ENCODE data around the gene CHD2. TPM values are rescaled to one million over a fixed set of nuclear protein-coding genes. Genes with fewer than 3 reads are reported as not detected.

The CHD2 gene
- total RNA-seq, 4 donors from 2014 or later: 109 to 370 (median 161) TPM

- no peaks in the 10 kb centered on the region for H3K27me3 ChIP-seq
- DNase-seq: no peak
- H3K4me3 ChIP-seq: peak overlapping the region in 1 of 4 donors; percentile 7
- H3K27ac ChIP-seq: peak overlapping the region in 1 of 4 donors; percentile 82
- no peaks in the 10 kb centered on the region for H3K9me3 ChIP-seq
- H3K4me1 ChIP-seq: peaks cover 0 to 12% (median 0%) of the 10 kb centered on the region in 4 donors
- no peak for TF ChIP-seq CTCF (IDR thresholded peaks at IDR 0.05)
- TF ChIP-seq POLR2A (IDR thresholded peaks at IDR 0.05): no peak
- H3K36me3 ChIP-seq: no peaks in the 10 kb centered on the region
Observed at GRCh38 chr15:93066224-93066681, 166.1 kb downstream of the CHD2 start.

- TF ChIP-seq CTCF (IDR thresholded peaks at IDR 0.05) (no peak), POLR2A (IDR thresholded peaks at IDR 0.05) (no peak)
- Histone ChIP-seq H3K27me3 (no peaks in the 10 kb centered on the region), H3K4me1 (peaks cover 0 to 8% (median 0%) of the 10 kb centered on the region in 4 donors), H3K9me3 (no peaks in the 10 kb centered on the region), H3K36me3 (no peaks in the 10 kb centered on the region), H3K27ac (peak overlapping the region in 2 of 4 donors; percentile 17 to 82), H3K4me3 (no peak overlapping the region)
- DNase-seq: no peak
Observed at GRCh38 chr15:93066834-93067648, 166.9 kb downstream of the CHD2 start.

- peak overlapping the region in 2 of 4 donors; percentile 17 to 82 for H3K27ac ChIP-seq
- no peak overlapping the region for H3K4me3 ChIP-seq
- no peak for TF ChIP-seq CTCF (IDR thresholded peaks at IDR 0.05)
- TF ChIP-seq POLR2A (IDR thresholded peaks at IDR 0.05): no peak
- DNase-seq: no peak
- H3K4me1 ChIP-seq: peaks cover 0 to 8% (median 0%) of the 10 kb centered on the region in 4 donors
- no peaks in the 10 kb centered on the region for H3K9me3 ChIP-seq
- no peaks in the 10 kb centered on the region for H3K36me3 ChIP-seq
- no peaks in the 10 kb centered on the region for H3K27me3 ChIP-seq
Observed at GRCh38 chr15:93067649-93068085, 167.5 kb downstream of the CHD2 start.

- Histone ChIP-seq H3K4me3 (peak overlapping the region in 1 of 4 donors; percentile 58), H3K9me3 (no peaks in the 10 kb centered on the region), H3K4me1 (peaks cover 0 to 12% (median 0%) of the 10 kb centered on the region in 4 donors), H3K27ac (peak overlapping the region in 1 of 4 donors; percentile 82), H3K36me3 (no peaks in the 10 kb centered on the region), H3K27me3 (peaks cover 0 to 7% of the 10 kb centered on the region in 2 donors)
- no peak for TF ChIP-seq CTCF (IDR thresholded peaks at IDR 0.05)
- TF ChIP-seq POLR2A (IDR thresholded peaks at IDR 0.05): no peak
- no peak for DNase-seq
Observed at GRCh38 chr15:93068581-93069199, 168.6 kb downstream of the CHD2 start.

- DNase-seq: no peak
- Histone ChIP-seq H3K27me3 (peaks cover 0 to 7% of the 10 kb centered on the region in 2 donors), H3K36me3 (no peaks in the 10 kb centered on the region), H3K4me1 (peaks cover 0 to 10% (median 0%) of the 10 kb centered on the region in 4 donors), H3K9me3 (no peaks in the 10 kb centered on the region), H3K27ac (peak overlapping the region in 1 of 4 donors; percentile 82), H3K4me3 (peak overlapping the region in 1 of 4 donors; percentile 58)
- no peak for TF ChIP-seq POLR2A (IDR thresholded peaks at IDR 0.05)
- TF ChIP-seq CTCF (IDR thresholded peaks at IDR 0.05): no peak
Observed at GRCh38 chr15:93070132-93070531, 170.0 kb downstream of the CHD2 start.
